ENCODE results near the gene TAP1. TPM values are rescaled to one million over a fixed set of nuclear protein-coding genes. Genes with fewer than 3 reads are reported as not detected.

The TAP1 gene
- total RNA-seq, 1 experiment from 2014 or later = 74.7 TPM

DNA sequence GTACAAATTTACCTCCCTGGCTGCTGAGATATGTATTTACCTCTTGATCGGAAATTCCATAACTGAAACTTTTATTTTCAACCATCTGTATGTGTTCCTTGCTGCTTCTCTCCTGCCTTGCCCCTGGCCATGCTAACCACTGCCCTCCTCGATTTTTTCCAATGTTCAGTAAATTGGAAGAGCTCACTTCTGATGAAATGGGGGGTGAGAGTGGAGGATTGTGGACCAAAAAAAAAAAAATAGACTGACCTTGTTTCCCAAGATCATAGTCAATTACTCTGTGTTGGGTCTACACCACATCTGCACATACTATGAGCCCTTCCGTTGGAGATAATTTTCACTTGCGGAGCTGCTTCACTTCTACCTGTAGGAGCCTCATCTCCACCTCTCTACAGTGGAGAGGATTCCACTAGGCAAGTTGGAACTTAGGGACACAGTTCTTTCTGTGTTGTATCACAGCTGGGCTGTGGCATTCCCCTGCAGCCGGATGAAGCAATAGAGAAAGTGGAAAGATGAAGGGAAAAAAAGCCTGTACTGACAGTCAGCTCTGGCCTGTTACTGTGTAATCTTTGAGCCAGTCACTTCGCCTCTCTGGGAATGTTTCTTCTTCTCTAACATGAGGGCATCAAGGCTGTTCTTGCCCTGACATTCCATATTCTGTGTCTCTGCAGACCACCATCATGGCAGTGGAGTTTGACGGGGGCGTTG lies 2.1 kb upstream of the TAP1 start:
- in situ Hi-C loops (cut with HindIII; ENCODE audit: low pct_unique_long_range_greater_than_20kb, low sequenced_read_pairs) = no loop called here
- DNase-seq (ENCODE audit: low read depth, low spot score) (no peak), ATAC-seq (no peak)
- BruUV-seq (replicated peaks) = no TSS peak
- peak overlapping the region; percentile 92; the same call in 1 of the 2 replicates for H3K27ac ChIP-seq (ENCODE audit: low read length)
- H3K4me3 ChIP-seq (ENCODE audit: low read depth in 2 of 2, low read length in 2 of 2) = no peak overlapping the region
- H3K9me3 ChIP-seq (ENCODE audit: control insufficient read depth, insufficient read depth, low read depth, low read length) = no peaks in the 10 kb centered on the region
- CTCF ChIA-PET = interaction anchor here (0.6 to 3.9 kb wide), 3 partner anchors 13 to 601 kb away, joined by 5 to 47 read pairs (median 11); partner anchors contain the start of gene TAP2
- POLR2A ChIA-PET = interaction anchor here (0.6 kb wide), 1 partner anchor 85 kb away, joined by 7 read pairs; the partner anchor contains the start of gene HLA-DMB
- TF ChIP-seq, protein P1, sequence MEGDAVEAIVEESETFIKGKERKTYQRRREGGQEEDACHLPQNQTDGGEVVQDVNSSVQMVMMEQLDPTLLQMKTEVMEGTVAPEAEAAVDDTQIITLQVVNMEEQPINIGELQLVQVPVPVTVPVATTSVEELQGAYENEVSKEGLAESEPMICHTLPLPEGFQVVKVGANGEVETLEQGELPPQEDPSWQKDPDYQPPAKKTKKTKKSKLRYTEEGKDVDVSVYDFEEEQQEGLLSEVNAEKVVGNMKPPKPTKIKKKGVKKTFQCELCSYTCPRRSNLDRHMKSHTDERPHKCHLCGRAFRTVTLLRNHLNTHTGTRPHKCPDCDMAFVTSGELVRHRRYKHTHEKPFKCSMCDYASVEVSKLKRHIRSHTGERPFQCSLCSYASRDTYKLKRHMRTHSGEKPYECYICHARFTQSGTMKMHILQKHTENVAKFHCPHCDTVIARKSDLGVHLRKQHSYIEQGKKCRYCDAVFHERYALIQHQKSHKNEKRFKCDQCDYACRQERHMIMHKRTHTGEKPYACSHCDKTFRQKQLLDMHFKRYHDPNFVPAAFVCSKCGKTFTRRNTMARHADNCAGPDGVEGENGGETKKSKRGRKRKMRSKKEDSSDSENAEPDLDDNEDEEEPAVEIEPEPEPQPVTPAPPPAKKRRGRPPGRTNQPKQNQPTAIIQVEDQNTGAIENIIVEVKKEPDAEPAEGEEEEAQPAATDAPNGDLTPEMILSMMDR (IDR thresholded peaks at IDR 0.05) = no peak
- TF ChIP-seq TCF7L2 (IDR thresholded peaks at IDR 0.05; ENCODE audit: low read depth, low read length) = no peak
- no peak for TF ChIP-seq POLR2AphosphoS5 (IDR thresholded peaks at IDR 0.05; ENCODE audit: low read depth, low read length)
- TF ChIP-seq, protein P2, sequence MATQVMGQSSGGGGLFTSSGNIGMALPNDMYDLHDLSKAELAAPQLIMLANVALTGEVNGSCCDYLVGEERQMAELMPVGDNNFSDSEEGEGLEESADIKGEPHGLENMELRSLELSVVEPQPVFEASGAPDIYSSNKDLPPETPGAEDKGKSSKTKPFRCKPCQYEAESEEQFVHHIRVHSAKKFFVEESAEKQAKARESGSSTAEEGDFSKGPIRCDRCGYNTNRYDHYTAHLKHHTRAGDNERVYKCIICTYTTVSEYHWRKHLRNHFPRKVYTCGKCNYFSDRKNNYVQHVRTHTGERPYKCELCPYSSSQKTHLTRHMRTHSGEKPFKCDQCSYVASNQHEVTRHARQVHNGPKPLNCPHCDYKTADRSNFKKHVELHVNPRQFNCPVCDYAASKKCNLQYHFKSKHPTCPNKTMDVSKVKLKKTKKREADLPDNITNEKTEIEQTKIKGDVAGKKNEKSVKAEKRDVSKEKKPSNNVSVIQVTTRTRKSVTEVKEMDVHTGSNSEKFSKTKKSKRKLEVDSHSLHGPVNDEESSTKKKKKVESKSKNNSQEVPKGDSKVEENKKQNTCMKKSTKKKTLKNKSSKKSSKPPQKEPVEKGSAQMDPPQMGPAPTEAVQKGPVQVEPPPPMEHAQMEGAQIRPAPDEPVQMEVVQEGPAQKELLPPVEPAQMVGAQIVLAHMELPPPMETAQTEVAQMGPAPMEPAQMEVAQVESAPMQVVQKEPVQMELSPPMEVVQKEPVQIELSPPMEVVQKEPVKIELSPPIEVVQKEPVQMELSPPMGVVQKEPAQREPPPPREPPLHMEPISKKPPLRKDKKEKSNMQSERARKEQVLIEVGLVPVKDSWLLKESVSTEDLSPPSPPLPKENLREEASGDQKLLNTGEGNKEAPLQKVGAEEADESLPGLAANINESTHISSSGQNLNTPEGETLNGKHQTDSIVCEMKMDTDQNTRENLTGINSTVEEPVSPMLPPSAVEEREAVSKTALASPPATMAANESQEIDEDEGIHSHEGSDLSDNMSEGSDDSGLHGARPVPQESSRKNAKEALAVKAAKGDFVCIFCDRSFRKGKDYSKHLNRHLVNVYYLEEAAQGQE (IDR thresholded peaks at IDR 0.05; ENCODE audit: insufficient read depth in 1 of 2, low read depth in 2 of 2, low read length in 1 of 2) = no peak
- no peak for TF ChIP-seq SIN3A (IDR thresholded peaks at IDR 0.05; ENCODE audit: borderline replicate concordance, insufficient read depth, low read depth, low read length)
- no peaks in the 10 kb centered on the region for H3K27me3 ChIP-seq (ENCODE audit: control insufficient read depth, insufficient read depth, low read length)
- H3K36me3 ChIP-seq (ENCODE audit: control insufficient read depth, insufficient read depth, low read length) = peaks cover 6% of the 10 kb centered on the region; the same call in 1 of the 2 replicates
- H3K4me1 ChIP-seq (ENCODE audit: control insufficient read depth, insufficient read depth, low read length) = peaks cover 12% of the 10 kb centered on the region
- intact Hi-C loops (cut with micrococcal nuclease; ENCODE audit: unreplicated experiment) = no loop called here

DNA sequence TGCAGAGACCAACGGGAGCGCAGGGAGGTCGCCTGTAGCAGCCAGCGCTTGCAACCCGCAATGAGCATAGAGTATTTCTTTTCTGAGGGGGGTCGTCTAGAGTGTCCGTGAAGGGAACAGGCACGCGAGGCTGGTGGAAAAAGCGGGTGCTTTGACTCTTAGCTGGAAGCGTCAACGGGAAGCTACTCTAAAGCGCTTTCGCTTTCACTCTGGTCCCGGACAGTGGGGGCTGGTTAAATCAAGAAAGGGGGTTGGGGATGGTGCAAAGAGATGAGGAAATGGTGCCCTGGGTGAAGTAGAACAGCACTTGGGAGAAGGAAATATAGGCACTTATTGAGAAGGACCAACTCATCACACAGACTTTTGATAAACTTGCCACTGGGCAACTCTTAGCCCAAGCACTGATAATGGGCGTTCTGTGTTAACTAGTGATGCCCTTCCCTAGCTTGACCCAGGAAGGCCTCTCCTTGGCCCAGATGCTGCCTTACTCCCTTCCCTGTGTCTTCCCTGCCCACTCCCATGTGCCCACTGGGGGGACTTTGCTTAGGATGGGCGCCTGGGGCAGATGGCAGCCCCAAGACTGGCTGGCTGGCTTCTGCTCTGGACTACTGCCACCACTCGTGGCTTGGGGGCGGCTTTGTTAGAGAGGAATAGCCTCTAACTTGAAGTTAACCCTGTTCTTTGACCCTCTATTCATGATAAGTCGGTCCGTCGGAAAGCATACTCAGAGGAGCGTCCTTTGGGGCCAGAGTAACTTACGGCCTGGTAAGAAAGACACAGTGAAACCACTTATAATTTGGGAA lies 1.1 kb upstream of the TAP1 start:
- Histone ChIP-seq H3K27me3 (ENCODE audit: control insufficient read depth, insufficient read depth, low read length) (no peaks in the 10 kb centered on the region), H3K4me3 (ENCODE audit: low read depth in 2 of 2, low read length in 2 of 2) (peak overlapping the region; percentile 77 to 79), H3K4me1 (ENCODE audit: control insufficient read depth, insufficient read depth, low read length) (peaks cover 9% of the 10 kb centered on the region), H3K36me3 (ENCODE audit: control insufficient read depth, insufficient read depth, low read length) (peaks cover 4% of the 10 kb centered on the region; the same call in 1 of the 2 replicates), H3K9me3 (ENCODE audit: control insufficient read depth, insufficient read depth, low read depth, low read length) (no peaks in the 10 kb centered on the region), H3K27ac (ENCODE audit: low read length) (peak overlapping the region; percentile 92)
- ATAC-seq (peak; percentile 37), DNase-seq (ENCODE audit: low read depth, low spot score) (no peak)
- CTCF ChIA-PET = interaction anchor here (0.6 to 3.9 kb wide), 3 partner anchors 14 to 63 kb away, joined by 4 to 47 read pairs (median 5); partner anchors contain the start of gene TAP2
- POLR2A ChIA-PET = interaction anchor here (0.6 kb wide), 1 partner anchor 27 kb away, joined by 8 read pairs; no protein-coding TSS in a partner anchor
- BruUV-seq (replicated peaks) = no TSS peak
- no peak for TF ChIP-seq TCF7L2 (IDR thresholded peaks at IDR 0.05; ENCODE audit: low read depth, low read length)
- TF ChIP-seq SIN3A (IDR thresholded peaks at IDR 0.05; ENCODE audit: borderline replicate concordance, insufficient read depth, low read depth, low read length) = no peak
- no peak for TF ChIP-seq POLR2AphosphoS5 (IDR thresholded peaks at IDR 0.05; ENCODE audit: low read depth, low read length)
- TF ChIP-seq, protein P1 (IDR thresholded peaks at IDR 0.05) = no peak
- TF ChIP-seq, protein P2 (IDR thresholded peaks at IDR 0.05; ENCODE audit: insufficient read depth in 1 of 2, low read depth in 2 of 2, low read length in 1 of 2) = no peak
- intact Hi-C loops (cut with micrococcal nuclease; ENCODE audit: unreplicated experiment) = no loop called here
- in situ Hi-C loops (cut with HindIII; ENCODE audit: low pct_unique_long_range_greater_than_20kb, low sequenced_read_pairs) = no loop called here

All from Panc1 (cell line).